Measurements from ENCODE around the gene OTUB1.
A peak's percentile ranks its signal among the peaks of the same experiment; 100 is the strongest.

The OTUB1 gene, protein sequence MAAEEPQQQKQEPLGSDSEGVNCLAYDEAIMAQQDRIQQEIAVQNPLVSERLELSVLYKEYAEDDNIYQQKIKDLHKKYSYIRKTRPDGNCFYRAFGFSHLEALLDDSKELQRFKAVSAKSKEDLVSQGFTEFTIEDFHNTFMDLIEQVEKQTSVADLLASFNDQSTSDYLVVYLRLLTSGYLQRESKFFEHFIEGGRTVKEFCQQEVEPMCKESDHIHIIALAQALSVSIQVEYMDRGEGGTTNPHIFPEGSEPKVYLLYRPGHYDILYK

DNA sequence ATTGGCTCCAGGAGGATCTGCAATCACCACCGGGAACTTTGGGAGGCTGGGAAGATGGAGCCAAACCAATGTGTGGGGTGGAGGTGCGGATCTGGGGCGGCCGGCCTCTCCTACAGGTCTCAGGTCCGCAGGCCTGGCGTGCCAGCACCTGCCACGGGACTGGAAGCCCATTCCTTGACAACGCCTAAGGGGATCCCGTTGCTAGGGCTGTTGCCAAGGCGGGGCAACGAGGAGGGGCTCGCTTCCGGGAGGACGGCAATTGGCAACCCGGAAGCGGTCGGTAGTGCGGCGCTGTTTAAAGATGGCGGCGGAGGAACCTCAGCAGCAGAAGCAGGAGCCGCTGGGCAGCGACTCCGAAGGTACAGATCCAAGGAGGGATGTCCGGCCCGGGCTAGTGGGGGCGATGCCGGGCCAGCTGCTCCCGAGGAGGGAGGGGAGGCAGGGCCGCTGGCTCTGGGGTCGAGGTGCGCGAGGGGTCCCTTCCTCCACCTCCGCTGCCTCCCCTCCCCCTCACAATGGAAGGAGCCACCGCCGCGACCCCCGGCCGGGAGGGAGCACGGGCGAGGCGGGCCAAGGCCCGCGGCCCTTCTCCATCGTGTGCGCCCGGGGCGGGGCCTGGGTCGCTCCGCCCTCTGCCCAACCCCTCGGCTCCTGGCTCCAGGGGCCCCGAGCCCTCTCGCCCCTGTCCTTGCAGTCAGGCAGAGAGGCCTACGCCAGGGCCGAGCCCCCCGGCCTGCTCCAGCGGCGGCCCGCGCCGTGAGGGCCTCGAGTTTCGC lies at the start of gene OTUB1:
Gene OTUB1 (plus strand): TSS at position 283 of the 776 bp plus-strand sequence. CDS start 19 bp downstream, at position 302.
- Mint-ChIP-seq H3K4me3 (peak within 1 kb of the TSS; percentile 99), H3K27me3 (no peaks in the 10 kb centered on the region), H3K36me3 (peaks cover 9% of the 10 kb centered on the region), H3K9me3 (no peaks in the 10 kb centered on the region), H3K4me1 (peaks cover 27% of the 10 kb centered on the region), H3K27ac (peak within 1 kb of the TSS; percentile 99)

DNA sequence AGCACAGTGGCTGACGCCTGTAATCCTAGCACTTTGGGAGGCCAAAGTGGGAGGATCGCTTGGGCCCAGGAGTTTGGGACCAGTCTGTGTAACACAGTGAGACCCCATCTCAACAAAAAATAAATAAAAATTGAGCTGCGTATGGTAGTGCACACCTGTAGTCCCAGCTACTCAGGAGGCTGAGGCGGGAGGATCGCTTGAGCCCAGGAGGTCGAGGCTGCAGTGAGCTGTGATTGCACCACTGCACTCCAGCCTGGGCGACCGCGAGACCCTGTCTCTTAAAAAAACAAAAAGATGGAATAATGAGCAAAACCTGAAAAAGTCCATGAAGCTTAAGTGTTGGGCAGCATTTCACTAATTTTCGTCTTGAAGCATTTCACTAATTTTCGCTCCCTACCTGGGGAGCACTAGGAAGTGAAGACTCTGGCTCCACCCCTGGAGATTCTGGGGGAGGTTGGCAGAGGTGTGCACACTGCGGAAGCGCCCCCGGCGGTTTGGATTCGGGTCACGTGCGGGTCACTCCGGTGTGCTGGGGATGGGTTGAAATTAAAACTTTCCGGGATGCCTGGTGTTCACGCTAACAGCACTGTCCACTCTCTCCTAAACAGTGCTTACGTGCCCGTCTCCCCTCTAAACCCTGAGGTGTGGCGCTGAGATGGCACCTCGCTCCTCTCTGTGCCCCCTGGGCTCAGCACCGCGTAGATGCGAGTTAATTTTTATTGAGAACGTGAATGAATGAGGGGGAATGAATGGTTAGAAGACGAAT lies 48.3 kb upstream of the OTUB1 start:
- Mint-ChIP-seq H3K27ac (peak overlapping the region; percentile 33), H3K9me3 (no peaks in the 10 kb centered on the region), H3K36me3 (no peaks in the 10 kb centered on the region), H3K4me1 (peaks cover 23% of the 10 kb centered on the region), H3K4me3 (peak overlapping the region; percentile 87), H3K27me3 (no peaks in the 10 kb centered on the region)

DNA sequence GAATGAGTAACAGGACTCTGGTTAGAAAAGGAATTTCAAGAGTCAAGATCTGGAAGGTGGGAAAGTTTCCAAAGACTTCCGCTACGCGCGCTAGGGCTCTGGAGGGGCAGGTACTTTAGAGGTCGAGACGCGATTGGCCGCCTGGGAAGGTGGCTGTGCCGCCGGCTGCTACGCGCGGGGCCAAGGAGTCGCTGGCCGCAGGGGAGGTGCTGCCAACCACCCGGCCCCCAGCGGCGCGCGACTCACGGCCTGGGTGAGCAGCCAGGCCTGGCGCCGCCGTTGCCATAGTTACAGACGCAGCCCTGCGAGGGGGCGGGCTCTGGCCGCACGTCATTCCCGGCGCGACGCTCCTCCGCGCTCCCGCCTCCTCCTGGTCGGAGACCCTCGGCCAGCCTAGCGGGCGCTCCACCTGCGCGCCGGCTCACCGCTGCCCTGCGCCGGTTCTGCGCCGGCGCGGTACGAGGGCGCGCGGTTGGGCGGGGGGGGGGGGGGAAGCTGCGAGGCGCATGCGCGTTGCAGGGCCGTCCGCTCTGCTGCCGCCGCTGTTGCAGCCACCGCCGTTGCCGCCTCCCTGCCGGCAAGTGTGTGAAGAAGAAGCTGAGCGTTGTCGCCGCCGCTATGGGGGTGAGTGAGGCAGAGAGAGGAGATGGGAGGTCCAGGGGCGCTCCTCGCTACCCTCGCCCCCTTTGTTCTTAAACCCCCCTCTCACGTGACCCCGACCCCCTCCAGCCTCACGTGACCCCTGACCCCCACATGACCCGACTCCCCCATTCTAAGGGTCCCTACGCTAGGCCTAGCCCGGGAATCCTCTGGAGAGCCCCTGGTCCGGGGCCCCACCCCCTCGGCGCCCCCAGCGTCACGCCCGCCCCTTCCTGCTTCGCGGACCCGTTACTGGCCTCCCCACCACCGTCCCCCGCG lies 47.5 kb upstream of the OTUB1 start, which contains the start of gene NAA40:
Gene NAA40 (plus strand): TSS at position 524 of the 918 bp plus-strand sequence. CDS start 95 bp downstream, at position 619.
- Mint-ChIP-seq H3K9me3 (no peaks in the 10 kb centered on the region), H3K4me1 (peaks cover 23% of the 10 kb centered on the region), H3K27me3 (no peaks in the 10 kb centered on the region), H3K4me3 (peak within 1 kb of the TSS; percentile 87), H3K36me3 (no peaks in the 10 kb centered on the region), H3K27ac (peak within 1 kb of the TSS; percentile 38)

DNA sequence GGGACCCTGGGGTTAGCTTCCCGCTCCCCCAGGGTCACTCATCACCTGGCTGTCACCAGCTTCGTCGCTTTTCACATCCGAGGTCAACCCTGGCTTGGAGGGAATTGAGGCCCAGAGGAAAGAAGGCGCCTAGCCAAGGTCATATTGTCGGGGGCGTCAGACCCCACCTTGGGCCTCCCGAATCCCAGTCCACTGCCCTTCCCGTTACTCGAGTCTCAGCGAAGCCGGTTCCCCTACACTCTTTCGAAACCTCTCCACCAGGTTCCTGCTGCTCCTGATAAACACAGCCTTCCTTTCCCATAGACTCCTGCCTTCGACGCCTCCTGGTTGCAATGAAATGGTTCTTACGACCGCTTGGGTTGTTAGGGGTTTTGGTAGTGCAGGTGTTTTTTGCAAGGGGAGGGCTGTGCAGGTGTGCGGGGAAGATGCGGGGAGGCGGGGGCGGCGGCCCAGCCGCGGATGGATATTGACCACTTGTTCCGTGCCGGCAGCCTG lies 46.8 kb upstream of the OTUB1 start:
- Mint-ChIP-seq H3K27ac (peak overlapping the region; percentile 38), H3K4me1 (peaks cover 23% of the 10 kb centered on the region), H3K27me3 (no peaks in the 10 kb centered on the region), H3K36me3 (no peaks in the 10 kb centered on the region), H3K4me3 (peak overlapping the region; percentile 87), H3K9me3 (no peaks in the 10 kb centered on the region)

DNA sequence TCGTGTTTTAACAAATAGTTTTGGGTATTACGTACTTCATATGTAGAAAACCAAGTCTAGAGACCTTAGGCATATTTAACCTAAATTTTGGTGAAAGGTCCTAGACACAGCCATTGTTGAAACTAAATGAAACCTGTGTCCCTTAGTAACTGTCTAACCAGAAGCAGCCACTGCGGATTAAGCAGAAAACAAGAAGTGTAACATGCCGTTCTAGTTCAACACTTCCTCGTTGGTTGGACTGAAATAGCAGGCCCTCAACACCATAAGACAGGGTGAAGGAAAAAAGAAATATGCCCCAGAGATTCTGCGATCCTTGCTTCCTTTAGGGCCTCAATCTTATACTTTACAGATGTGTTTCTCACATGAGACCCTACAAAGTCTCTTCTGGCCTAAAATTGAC lies 45.5 kb upstream of the OTUB1 start:
- Mint-ChIP-seq H3K36me3 (no peaks in the 10 kb centered on the region), H3K4me3 (peak overlapping the region; percentile 87), H3K4me1 (peaks cover 23% of the 10 kb centered on the region), H3K9me3 (no peaks in the 10 kb centered on the region), H3K27ac (no peak overlapping the region), H3K27me3 (no peaks in the 10 kb centered on the region)

DNA sequence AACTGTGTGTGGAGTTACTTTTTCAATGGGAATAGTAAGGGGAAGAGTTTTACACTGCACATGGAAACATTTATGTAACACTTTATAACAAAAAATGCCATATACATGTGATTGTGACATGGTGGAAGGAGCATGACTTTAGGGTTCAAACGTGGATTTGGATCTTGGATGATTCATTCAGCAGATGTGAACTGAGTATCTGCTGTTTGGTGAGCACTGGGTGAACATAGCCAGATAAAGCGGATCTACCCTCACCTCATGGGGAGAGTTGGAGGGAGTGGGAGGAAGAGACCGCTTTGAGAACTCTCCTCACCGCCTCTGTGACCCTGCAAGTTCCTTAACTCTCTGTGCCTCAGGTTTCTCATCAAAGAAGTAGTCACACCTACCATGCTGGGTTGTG lies 44.3 kb upstream of the OTUB1 start:
- no peak overlapping the region for H3K27ac Mint-ChIP-seq

DNA sequence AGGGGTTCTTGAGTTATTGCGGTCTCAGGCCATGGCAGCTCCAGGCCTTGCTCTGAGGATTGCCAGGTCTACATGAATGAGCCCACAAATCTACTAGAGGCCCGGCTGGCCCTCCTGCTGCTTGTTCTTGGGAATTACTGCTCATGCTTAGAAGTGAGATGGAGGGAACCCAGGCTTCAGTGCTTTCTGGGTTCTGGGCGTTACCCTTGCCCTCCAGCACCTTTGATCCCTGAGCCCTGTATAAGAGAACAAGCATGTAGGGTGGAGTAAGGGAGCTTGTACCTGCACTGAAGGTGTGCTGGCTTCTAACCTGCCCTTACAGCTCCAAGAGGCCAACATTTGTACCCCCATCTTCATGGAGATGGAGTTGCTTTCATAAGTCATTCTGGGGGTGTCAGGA lies 43.4 kb upstream of the OTUB1 start:
- Mint-ChIP-seq H3K4me3 (no peak overlapping the region), H3K9me3 (no peaks in the 10 kb centered on the region), H3K27me3 (no peaks in the 10 kb centered on the region), H3K36me3 (no peaks in the 10 kb centered on the region), H3K27ac (no peak overlapping the region), H3K4me1 (peaks cover 23% of the 10 kb centered on the region)

More for the DNA sequence above, 44.3 kb upstream of the OTUB1 start:
- H3K4me3 Mint-ChIP-seq: no peak overlapping the region
- peaks cover 23% of the 10 kb centered on the region for H3K4me1 Mint-ChIP-seq
- H3K27me3 Mint-ChIP-seq: no peaks in the 10 kb centered on the region
- H3K36me3 Mint-ChIP-seq: no peaks in the 10 kb centered on the region
- no peaks in the 10 kb centered on the region for H3K9me3 Mint-ChIP-seq

DNA sequence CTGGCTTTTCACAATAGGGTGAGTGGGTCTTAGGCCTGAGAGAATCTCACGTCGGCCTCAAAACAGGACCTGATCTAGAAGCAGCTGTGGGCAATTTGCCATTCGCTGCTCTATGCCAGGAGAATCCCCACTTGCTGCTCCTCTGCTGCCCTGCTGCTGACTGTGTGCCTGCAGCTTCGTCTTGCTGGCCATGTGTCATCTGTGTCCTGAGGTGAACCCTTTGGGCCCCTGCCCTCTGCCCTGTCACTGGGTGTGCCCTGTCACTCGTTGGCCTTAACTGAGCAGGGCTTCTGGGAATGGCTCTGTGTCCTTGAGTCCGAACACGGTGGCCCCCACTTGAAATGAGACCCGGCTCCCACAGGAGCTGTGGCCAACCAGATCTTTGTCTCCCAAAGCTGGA lies 41.3 kb upstream of the OTUB1 start:
- no peak overlapping the region for H3K27ac Mint-ChIP-seq
- no peaks in the 10 kb centered on the region for H3K9me3 Mint-ChIP-seq
- H3K36me3 Mint-ChIP-seq: no peaks in the 10 kb centered on the region
- no peaks in the 10 kb centered on the region for H3K27me3 Mint-ChIP-seq
- H3K4me1 Mint-ChIP-seq: peaks cover 13% of the 10 kb centered on the region
- no peak overlapping the region for H3K4me3 Mint-ChIP-seq

DNA sequence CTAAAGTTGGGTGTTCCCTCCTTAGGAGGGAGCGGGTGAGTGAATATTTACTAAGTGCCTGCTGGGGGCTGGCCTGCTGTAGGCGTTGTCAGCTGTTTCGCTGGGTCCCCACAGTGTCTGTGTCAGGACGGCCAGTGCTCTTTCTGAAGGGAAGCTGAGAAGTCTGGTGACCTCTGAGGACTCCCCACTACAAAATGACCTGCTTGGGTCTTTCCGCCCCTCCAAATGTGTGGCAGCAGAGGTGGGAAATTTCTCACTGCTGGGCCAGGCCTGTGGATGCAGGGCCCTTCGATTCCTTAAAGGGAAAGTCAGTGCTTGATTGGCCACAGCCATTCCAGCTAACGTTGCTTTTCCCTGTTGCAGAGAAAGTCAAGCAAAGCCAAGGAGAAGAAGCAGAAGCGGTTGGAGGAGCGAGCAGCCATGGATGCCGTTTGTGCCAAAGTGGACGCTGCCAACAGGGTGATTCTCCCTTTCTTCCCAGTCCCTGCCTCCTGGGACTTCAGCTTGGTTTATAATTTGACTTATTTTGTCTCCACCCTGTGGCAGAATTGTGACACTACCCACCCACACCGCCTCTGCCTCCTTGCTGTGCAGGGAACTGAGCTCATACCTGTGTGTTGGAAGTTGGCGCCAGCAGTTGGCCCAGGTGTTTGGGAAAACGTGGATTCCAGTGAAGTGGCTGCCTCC lies 40.6 kb upstream of the OTUB1 start:
- Mint-ChIP-seq H3K27me3 (no peaks in the 10 kb centered on the region), H3K4me3 (no peak overlapping the region), H3K27ac (no peak overlapping the region)

DNA sequence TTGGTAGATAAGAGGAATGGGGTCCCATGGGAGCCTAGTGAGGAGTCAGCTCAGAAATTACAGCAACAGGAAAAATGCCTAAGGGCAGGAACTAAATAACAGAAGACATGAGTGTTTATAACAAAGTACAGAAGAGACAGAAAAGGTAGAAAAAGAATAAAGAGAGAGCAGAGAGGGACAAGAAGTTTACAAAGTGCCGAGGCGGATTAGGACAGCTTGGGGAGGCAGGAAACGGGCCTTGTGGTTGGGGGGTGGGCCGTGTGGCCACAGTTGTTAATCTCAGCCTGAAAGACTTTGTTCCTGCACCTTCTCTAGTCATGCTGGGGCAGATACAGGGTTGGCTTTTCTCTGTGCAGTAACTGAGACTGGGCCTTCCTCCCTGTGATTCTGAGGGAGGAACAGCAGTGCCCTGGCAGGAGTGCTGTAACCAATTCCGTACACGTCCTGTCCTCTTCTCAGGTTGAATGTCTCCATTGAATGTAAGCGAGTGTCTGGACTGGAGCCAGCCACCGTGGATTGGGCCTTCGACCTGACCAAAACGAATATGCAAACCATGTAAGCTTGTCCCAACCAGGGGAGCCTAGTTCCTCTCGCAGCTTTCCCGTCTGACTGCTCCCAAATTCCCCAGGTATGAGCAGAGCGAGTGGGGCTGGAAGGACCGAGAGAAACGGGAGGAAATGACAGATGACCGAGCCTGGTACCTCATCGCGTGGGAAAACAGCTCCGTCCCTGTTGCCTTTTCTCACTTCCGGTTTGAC lies 34.3 kb upstream of the OTUB1 start:
- Mint-ChIP-seq H3K4me1 (peaks cover 19% of the 10 kb centered on the region), H3K4me3 (peak overlapping the region; percentile 9), H3K9me3 (no peaks in the 10 kb centered on the region)

More for the DNA sequence above, 40.6 kb upstream of the OTUB1 start:
- Mint-ChIP-seq H3K4me1 (peaks cover 9% of the 10 kb centered on the region), H3K36me3 (no peaks in the 10 kb centered on the region), H3K9me3 (no peaks in the 10 kb centered on the region)

DNA sequence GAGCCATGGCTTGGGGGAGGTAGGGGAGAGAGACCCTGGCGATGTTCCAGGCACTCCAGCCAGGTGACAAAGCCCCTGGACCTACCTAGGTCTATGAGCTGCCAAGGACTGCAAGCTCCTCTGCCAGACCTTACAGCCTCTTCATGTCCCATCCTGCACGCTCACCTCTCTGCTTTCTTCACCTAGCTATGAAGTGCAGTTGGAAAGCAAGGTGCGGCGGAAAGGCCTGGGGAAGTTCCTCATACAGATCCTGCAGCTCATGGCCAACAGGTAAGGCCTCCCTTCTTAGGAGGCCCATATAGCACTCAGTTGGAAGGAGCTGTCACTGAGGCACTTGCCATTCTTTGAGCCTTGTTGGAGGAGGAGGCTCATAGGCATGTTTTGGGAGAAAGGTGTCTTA lies 33.7 kb upstream of the OTUB1 start:
- Mint-ChIP-seq H3K4me3 (no peak overlapping the region), H3K27ac (no peak overlapping the region), H3K9me3 (no peaks in the 10 kb centered on the region), H3K4me1 (peaks cover 19% of the 10 kb centered on the region), H3K27me3 (no peaks in the 10 kb centered on the region), H3K36me3 (peaks cover 2% of the 10 kb centered on the region)

More for the DNA sequence above, 34.3 kb upstream of the OTUB1 start:
- H3K27me3 Mint-ChIP-seq: no peaks in the 10 kb centered on the region
- H3K27ac Mint-ChIP-seq: peak overlapping the region; percentile 87
- peaks cover 2% of the 10 kb centered on the region for H3K36me3 Mint-ChIP-seq

DNA sequence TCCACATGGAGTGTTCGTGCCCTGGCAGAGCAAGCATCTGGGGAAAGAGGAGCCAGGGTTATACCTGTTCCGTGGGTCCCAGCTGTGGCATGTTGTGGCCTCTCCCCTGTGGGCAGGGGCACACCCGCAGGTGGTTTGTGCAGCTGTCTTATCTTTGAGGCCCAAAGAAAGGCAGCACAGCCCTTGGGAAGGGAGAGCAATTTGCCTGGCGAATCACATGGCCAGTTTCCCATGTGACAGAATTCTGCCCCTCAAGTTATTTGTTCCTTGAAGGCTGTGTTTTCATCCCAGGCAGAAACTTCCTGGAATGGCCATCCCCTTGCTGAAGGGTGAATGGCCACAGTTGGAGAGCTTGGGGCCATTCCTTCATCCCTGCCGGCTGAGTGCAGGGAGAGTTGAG lies 28.2 kb upstream of the OTUB1 start:
- H3K27me3 Mint-ChIP-seq: no peaks in the 10 kb centered on the region
- H3K9me3 Mint-ChIP-seq: no peaks in the 10 kb centered on the region
- peaks cover 5% of the 10 kb centered on the region for H3K4me1 Mint-ChIP-seq
- no peak overlapping the region for H3K4me3 Mint-ChIP-seq
- H3K36me3 Mint-ChIP-seq: peaks cover 2% of the 10 kb centered on the region
- no peak overlapping the region for H3K27ac Mint-ChIP-seq

DNA sequence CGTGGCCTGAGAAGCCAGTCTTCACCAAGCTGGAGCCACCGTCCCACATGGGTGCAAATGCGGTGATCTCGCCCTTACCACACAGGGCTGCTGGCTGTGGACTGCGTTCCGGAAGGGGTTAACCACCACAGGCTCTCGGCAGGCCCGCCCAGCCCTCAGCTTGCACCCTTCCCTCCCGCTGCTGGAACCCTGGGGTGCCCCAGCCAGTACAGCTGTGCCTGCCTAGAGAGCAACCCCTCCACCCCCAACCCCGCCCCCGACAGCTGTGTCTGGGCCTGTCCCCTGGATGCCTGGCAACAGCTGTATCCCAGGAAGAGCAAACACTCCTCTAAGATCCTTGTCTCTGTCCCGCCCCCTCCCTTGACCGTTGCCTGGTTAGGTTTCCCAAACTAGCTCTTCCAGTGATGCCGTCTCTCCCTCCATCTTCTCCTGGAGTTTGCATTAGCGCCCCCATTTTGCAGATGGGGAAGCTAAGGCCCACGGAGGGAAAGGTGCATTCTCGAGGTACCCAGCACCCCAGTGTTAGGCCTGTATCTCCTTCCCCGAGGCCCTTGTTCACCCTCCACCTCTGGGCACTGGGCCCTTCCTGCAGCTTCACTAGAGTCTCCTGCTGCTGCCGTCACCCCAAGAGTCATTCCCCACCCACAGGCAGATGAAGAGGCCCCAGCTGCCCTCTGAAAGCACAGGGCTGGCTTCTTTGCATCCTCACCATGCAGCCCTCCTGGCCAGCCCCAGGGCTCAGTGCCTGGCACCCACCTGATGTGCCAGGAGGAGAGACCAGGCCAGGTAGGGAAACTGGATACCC lies 24.4 kb upstream of the OTUB1 start:
- Mint-ChIP-seq H3K27me3 (no peaks in the 10 kb centered on the region), H3K9me3 (no peaks in the 10 kb centered on the region), H3K27ac (peak overlapping the region; percentile 65), H3K36me3 (no peaks in the 10 kb centered on the region), H3K4me3 (no peak overlapping the region), H3K4me1 (peaks cover 5% of the 10 kb centered on the region)

Data from activated naive CD4-positive, alpha-beta T cell treated with anti-CD3 and anti-CD28 coated beads, Interleukin-2, amount 50 U/mL, for 24 hours (primary cell).